Pericardium fibroblast (primary cell): ENCODE results near the gene TPST1. TPM values are rescaled to one million over a fixed set of nuclear protein-coding genes. Genes with fewer than 3 reads are reported as not detected.

Source experiments
- total RNA-seq: library from RNA; depleted of rRNA; stranded (reverse); fragments of >200 nt; gene quantifications from 2 replicates; pipeline ENCODE4 v1.2.3, GENCODE V29; 2015

Gene TPST1
- 35.7 and 39.0 TPM in 2 replicates for total RNA-seq

DNA sequence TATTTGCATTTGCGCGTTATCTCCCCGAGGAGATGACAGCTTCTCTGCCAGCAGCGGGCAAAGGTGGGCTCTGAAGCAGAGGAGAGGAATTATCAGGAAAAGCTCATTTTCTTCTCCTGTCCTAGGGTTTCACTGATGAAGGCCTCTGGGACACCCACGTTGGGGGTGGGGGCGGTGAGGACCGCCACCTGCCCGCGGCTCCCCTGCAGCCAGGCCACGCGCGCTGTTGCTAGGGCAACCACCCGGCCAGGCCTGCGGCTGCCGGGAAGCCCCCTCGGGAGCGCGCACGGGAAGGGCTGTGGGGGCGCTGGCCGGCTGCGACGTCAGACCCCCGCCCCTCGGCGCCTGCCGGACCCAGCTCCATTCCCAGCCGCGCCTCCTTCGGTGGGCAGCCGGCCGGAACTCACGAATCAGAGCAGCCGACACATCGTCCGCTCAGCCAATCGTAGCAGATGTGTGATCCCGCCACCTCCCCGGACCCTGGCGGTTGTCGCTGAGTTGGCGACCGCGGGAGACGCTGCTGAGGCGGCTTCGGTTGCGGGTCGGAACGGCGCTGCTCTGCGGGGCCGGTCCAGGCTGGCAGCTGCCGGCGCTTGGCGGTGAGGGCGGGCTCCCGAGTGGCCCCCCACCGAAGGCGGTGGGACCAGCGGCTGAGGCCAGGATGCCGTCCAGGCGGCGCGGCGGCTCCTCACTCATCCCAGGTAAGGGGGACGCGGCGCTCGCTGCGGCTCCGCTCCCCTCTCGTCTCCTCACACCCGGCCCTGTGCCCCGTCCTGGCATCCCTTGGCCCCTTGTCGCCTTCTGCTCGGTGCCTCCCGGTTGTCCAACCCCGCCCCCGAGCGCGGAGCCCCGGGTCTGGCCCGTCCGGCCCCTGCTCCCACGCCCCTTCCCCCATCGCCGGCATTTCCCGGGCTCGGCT is at the start of gene TPST1:
TSS of gene TPST1 (plus strand) at position 513 of the 919 bp plus-strand sequence. CDS start 35,092 bp downstream, outside the sequence.

Other genes with a start within 250 kb of the TPST1 start
- 10.8 and 14.0 TPM in 2 replicates for gene GUSB, start 223.1 kb upstream of the TPST1 start, total RNA-seq
- 49.6 and 51.8 TPM in 2 replicates for gene ASL, start 129.5 kb upstream of the TPST1 start, total RNA-seq
- 19.2 and 36.4 TPM in 2 replicates for gene CRCP, start 90.5 kb upstream of the TPST1 start, total RNA-seq